ENCODE results near the gene KNCN.

- TF ChIP-seq CTCF (IDR thresholded peaks at IDR 0.05) (no peak), EZH2 (IDR thresholded peaks at IDR 0.05) (no peak)
Observed at GRCh38 chr1:46497020-46497419, 54.4 kb downstream of the KNCN start.
